KBM-7 (cell line): Measurements from ENCODE around the gene TDRD3.
"Not testable (repeated sequence)": the region's sequence is repeated elsewhere in the genome, so short reads cannot be mapped to it uniquely, and the experiment has no call there.

Source experiments
- DNase-seq: peaks from one replicate; pipeline ENCODE4 v3.0.0-alpha.2; 2015
- in situ Hi-C: fragments of 300-500 bp; cut with MboI; formaldehyde crosslinking; loops from 2 replicates; pipeline ENCODE4 v1.14.3; 2020; ENCODE audit warnings: low sequenced_read_pairs, low pct_unique_long_range_greater_than_20kb, mixed read lengths

Gene TDRD3

DNA sequence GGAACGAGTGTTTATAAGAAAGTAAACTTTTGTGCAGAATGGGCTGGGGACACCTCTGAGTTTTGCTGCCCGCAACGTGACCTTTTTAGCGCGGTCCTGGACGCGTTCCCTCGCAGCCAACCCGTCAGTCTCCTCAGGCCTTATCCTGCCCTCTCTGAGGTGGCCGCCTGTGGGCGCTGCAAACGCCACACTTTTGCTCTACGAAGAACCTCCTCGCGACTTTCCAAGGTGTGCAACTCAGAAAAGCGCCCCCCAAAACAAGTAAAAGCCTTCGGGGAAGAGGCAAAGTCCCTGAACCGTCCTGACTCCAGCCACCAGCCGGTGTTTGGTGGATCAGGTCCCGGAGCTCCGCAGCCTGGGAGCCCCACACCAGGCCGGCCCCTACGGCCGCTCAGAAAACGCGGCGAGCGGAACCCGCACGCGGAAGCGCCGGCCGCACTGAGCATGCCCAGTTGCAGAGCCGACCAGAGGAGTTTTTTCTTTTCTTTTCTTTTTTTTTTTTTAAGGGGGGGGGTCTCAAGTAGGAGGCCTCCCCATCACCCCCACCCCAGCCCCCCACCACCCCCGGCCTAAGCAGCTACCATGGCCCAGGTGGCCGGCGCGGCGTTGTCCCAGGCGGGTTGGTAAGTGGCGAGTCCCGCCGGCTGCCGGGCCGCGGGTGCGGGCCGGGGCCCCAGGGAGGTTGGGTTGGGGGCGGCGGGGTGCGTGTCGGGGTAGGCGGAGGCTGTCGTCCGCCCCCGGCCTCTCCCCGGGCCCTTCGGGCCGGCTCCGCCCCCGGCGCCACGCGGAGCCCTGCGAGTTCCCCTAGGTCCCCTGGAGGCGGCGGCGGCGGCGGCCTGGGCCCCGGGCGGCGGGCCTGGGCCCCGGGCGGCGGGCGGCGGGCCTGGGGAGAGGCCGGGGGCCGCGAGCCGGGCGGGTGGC, at the start of gene TDRD3:
Gene TDRD3 (plus strand): TSS at position 438 of the 921 bp plus-strand sequence. CDS start 145 bp downstream, at position 583.
- in situ Hi-C loops, result no loop called here
- peak; percentile 92 for DNase-seq

DNA sequence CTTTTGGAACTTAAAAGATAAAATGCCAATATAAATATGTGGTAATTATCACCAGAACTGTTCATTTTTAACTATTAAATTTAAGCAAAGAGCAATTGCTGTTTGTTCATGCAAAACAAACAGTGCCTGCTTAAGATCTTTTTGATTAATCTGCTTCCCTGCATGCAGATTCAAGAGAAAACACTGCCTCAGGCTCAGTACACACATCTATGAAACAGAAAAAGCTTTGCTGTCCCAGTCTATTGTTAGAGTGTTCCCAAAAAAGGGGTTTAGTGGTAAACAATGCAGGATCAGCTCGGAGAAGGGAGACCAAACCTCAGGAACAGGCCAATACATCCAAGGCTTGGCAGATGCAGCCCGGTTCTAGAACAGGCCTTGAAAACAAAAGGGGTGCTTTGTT, 49.3 kb upstream of the TDRD3 start:
- no peak for DNase-seq
- in situ Hi-C loops, result no loop called here

DNA sequence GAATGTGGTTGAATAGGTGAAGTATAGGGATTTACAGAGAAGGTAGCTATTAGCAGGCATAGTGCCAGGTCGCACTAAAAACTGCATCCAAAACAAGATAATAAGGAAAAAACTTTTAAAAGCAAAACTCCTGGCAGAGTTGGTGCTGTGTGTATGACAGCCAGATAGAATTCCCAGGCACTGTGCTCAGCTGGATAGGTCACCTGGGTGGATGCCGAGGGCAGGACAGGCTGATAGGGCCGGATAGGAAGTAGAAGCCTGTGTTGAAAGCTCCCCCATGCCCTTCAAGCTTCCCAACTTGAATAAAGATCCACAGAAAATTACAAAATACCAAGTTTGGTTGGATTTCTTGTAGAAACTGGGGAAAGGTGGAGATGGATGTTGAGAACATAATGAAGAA, 48.9 kb upstream of the TDRD3 start:
- DNase-seq, result no peak
- in situ Hi-C loops, result no loop called here

DNA sequence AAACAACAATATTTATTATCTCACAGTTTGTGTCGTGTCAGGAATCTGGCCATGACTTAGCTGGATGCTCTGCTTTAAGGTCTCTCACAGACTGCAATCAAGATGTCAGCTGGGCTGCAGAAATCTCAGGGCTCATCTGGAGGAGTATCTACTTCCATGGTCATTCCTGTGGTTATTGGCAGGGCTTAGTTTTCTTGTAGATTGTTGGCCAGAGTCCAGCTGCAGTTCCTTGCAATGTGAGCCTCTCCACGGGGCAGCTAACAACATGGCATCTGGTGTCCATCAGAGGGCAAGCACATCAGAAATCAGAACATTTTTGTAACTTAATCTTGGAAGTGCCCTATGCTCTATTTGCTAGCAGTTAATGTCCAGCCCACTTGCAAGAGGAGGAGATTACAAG, 45.7 kb upstream of the TDRD3 start:
- DNase-seq, result no peak
- in situ Hi-C loops, result no loop called here

DNA sequence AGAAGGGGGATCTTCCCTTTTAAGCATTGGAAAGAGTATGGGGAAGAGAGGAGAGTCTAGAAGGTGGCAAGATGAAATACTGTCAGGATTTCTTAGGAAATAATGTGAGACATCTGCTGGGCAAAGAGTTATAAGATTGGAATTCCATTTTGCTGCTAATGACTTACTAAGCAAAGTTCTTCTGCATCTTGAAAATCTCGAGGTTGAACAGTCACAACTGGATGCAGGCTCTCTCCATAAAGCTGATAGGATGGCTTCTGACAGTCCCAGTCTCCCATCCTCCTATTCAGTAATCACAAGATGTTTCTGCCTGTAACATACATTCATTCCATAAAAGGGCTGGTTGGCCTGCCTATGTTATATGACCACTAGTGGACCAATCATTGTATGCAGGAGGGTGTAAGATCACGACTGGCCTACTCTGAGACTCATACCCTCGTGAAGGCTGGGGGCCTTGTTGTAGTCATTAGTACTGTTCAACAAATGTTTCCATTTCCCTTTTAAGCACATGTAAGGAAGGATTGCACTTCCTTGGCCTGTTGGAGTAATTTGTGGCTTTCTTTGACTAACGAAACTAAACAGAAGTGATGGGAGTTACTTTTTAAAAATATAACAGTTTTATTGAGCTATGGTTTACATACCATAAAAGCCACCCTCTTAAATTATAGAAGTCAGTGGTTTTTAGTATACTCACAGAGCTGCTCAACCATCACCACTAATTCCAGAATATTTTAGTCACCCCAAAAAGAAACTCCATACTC, 45.0 kb upstream of the TDRD3 start:
- no peak for DNase-seq
- in situ Hi-C loops, result no loop called here

DNA sequence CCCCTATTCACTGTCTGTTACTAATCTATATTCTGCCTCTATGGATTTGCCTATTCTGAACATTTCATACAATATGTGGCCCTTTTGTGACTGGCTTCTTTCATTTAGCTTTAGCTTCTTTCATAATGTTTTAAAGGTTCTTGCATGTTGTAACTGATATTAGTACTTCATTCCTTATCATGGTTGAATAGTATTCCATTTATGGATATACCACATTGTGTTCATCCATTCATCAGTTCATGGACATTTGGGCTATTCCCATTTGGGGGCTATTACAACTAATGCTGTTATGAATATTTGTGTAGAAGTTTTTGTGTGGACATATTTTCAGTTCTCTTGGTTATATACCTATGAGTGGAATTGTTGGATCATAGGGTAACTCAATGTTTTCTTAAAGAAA, 44.4 kb upstream of the TDRD3 start:
- in situ Hi-C loops, result no loop called here
- DNase-seq, result no peak

GRCh38 chr13:60355056-60355455, 42.0 kb upstream of the TDRD3 start:
- in situ Hi-C loops, result no loop called here
- DNase-seq, result no peak

GRCh38 chr13:60356970-60357369, 40.0 kb upstream of the TDRD3 start:
- DNase-seq, result peak; percentile 40
- in situ Hi-C loops, result no loop called here

DNA sequence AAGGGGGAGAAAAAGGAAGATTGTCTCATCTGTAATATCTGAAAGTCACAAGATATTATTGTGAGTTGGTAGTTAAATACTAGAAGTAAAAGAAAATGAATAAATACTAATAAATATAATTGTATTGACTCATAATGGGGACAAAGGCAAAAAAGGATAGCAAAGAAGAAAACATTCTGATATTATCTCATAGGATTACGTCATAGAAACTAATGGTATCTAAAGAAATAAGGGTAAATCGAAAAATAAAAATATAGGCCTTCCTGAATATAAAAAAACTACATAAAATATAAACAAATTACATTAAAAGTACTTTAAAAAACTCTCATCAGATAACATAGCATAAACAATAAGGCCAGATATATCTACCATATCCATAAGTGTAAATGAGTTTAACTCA, 38.6 kb upstream of the TDRD3 start:
- no peak for DNase-seq
- in situ Hi-C loops, result no loop called here

- no peak for DNase-seq
- in situ Hi-C loops, result no loop called here
These were observed 33.7 kb upstream of the TDRD3 start for GRCh38 chr13:60363288-60363687.

DNA sequence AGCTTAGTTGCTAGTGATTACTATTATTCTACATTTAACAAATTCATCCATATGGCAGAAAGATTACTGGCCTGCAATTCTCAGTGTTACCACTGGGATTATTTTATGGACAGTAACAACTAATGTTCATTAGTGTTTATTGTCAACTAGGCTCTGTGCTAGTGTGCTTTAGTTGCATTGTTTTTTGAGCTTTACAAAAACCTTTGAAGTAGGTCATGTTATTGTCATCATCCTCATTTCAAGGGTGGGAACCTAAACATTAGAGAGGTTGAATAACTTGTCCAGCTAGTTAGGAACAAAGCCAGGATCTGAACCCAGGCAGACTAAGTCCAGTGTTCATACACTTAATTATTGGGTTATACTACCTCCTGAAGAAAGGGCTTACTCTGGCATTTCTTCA, 27.8 kb upstream of the TDRD3 start:
- no peak for DNase-seq

DNA sequence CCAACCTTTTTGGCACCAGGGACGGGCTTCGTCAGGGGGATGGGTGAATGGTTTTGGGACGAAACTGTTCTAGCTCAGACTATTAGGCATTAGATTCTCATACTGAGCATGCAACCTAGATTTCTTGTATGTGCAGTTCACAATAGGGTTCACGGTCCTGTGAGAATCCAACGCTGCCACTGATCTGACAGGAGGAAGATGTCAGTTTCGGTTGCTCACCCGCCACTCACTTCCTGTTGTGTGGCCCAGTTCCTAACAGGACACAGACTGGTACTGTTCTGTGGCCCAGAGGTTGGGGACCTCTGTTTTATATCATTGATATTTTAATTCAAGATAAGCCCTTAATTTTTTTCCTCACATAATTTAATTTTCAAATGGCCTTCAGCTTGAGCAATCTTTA, 26.7 kb upstream of the TDRD3 start:
- in situ Hi-C loops, result no loop called here

More for the DNA sequence above, 27.8 kb upstream of the TDRD3 start:
- in situ Hi-C loops, result no loop called here

GRCh38 chr13:60372141-60372540, 24.9 kb upstream of the TDRD3 start:
- in situ Hi-C loops, result no loop called here
- DNase-seq, result no peak

More for the DNA sequence above, 26.7 kb upstream of the TDRD3 start:
- DNase-seq, result no peak

GRCh38 chr13:60379282-60379681, 17.7 kb upstream of the TDRD3 start:
- peak; percentile 49 for DNase-seq
- in situ Hi-C loops, result not testable (repeated sequence)

GRCh38 chr13:60379837-60380565, 17.0 kb upstream of the TDRD3 start:
- DNase-seq, result no peak
- in situ Hi-C loops, result no loop called here

DNA sequence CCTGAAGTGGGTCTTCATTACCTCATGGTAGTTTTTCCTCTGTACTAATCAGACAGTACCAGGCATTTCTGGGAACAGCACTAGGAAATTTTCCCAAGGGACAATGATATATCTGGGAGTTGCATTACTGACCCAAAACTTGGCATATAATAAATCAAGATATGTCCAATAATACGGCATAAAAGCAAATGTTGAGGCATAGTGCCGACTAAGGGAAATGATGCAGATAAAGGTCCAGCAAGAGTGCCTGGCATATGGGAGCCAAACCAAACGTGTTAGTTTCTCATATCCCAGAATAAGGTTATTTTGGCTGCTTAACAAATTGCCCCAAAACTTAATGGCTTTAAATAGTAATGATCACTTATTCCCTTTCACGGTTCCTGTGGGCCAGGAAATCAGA, 12.1 kb upstream of the TDRD3 start:
- in situ Hi-C loops, result no loop called here

DNA sequence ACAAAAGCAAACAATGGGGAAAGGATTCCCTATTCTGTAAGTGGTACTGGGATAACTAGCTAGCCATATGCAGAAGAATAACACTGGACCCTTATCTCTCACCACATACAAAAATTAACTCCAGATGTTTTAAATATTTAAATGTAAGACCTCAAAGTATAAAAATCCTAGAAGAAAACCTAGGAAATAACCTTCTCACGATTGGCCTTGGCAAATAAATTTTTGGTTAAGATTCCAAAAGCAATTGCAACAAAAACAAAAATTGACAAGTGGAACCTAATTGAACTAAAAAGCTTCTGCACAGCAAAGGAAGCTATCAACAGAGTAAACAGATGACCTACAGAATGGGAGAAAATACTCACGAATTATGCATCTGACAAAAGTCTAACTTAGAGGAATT, 10.8 kb upstream of the TDRD3 start:
- DNase-seq, result no peak
- in situ Hi-C loops, result no loop called here

More for the DNA sequence above, 12.1 kb upstream of the TDRD3 start:
- DNase-seq, result no peak

DNA sequence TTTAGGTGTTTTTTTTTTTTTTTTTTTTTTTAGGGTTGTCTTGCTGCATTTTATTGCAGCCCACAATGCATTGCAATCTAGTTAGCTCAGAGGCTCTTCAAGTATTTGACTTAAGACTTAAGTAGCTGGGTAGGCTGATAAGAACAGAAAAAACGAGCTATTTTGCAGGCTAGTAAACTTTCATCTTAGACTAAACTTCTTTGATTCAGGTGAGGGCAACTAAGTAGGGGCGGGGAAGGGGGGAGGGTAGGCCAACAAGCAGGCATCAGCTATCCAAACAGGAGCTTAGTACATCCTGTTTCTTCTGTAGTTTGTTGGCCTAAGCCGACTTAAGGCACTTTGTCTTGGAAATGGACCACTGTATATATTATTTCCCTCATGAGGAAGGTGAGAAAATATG, 4.9 kb upstream of the TDRD3 start:
- in situ Hi-C loops, result no loop called here

DNA sequence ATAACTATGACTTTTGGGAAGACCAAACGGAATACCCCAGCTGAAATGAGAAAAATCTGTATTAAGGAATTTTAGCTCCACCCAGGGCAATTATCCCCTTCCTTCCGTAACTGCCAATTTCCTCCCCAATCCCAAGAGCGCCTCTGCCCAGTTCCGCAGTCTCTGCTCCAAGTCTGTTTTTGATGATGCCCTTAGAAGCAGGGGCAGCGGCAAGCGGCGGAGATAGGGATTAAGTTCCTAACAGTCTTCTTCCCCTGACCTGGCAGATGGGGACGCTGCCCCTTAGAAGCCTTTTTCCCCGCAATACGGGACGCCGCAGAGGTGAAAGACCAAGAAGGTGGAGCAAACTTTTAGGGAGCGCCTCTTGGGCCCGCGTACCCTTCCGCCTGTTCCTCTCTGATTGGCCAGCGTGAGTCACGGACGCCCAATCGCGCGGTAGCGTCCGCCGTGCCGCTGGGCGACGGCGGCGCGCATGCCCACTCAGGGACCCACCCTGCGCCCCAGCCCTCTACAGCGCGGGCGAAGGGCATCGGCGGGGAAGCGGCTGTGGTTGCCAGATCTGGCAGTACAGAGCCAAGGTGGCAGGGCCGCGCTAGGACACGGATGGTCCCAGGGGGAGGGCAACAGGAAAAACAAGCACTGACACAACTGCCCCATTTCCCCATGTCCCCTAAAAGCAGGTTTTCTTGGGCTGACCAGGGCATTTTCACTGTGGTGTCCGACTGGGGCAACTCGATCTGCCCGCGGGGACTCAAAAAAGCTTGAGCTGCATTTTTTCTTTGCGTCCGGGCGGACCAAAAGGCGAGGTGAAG, 843 bp upstream of the TDRD3 start:
- DNase-seq, result peak; percentile 95
- in situ Hi-C loops, result no loop called here

More for the DNA sequence above, 4.9 kb upstream of the TDRD3 start:
- DNase-seq, result no peak
